ENCODE data around the gene PDPN.

DNA sequence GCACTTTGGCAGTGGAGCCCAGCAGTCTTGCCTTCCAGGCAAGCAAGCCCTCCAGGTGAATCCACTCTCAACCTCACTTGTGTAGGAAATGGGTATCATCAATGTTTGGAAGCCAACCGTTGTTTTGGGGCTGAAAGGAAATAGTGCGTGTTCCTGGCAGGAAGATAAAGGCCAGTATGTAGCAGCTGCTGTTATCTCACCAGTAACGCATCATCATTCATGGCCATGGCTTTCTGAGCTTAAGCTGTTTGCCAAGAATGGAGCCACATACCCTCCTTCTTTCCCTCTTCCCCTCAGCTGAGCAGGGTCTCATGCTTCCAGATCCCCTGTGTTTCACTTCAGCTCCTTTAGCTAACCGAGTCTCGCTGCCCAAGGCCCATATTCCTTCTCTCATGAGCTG is 2.2 kb upstream of the PDPN start:
- no peak for TF ChIP-seq EZH2 (IDR thresholded peaks at IDR 0.05; ENCODE audit: low read length)
- TF ChIP-seq, protein P1, sequence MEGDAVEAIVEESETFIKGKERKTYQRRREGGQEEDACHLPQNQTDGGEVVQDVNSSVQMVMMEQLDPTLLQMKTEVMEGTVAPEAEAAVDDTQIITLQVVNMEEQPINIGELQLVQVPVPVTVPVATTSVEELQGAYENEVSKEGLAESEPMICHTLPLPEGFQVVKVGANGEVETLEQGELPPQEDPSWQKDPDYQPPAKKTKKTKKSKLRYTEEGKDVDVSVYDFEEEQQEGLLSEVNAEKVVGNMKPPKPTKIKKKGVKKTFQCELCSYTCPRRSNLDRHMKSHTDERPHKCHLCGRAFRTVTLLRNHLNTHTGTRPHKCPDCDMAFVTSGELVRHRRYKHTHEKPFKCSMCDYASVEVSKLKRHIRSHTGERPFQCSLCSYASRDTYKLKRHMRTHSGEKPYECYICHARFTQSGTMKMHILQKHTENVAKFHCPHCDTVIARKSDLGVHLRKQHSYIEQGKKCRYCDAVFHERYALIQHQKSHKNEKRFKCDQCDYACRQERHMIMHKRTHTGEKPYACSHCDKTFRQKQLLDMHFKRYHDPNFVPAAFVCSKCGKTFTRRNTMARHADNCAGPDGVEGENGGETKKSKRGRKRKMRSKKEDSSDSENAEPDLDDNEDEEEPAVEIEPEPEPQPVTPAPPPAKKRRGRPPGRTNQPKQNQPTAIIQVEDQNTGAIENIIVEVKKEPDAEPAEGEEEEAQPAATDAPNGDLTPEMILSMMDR (optimal IDR thresholded peaks at IDR 0.05 in 1 of 3, IDR thresholded peaks at IDR 0.05 in 1 of 3, conservative IDR thresholded peaks at IDR 0.05 in 1 of 3; ENCODE audit: extremely low read depth in 1 of 3, insufficient read depth in 2 of 3, low read length in 3 of 3) = no peak

All from keratinocyte (primary cell).